WTC11 (cell line): ENCODE results near the gene MED9. TPM values are rescaled to one million over a fixed set of nuclear protein-coding genes. Genes with fewer than 3 reads are reported as not detected.

ENCODE experiments used
- ATAC-seq: fragments of 200-7000 bp; cut with Tn5 transposase; 2 replicates; pipeline ENCODE4 v1.10.0; 2021; ENCODE audit warnings: mild to moderate bottlenecking, moderate library complexity
- CTCF ChIA-PET: fragments of 300-600 bp; sonication (Branson Sonifier 250); formaldehyde crosslinking; loops from one replicate; lab custom pipeline; 2021; ENCODE audit warnings: antibody characterized with exemption; lab: Charles Lee
- POLR2A ChIA-PET: fragments of 350-600 bp; sonication (Branson Sonifier 250); formaldehyde crosslinking; loops from one replicate; lab custom pipeline; 2021; ENCODE audit warnings: antibody characterized with exemption; lab: Charles Lee
- DNase-seq: peaks from one replicate; pipeline ENCODE4 v3.0.0; 2021; ENCODE audit warnings: low spot score
- H3K27ac Mint-ChIP-seq: 2 replicates; pipeline ENCODE4 v1.8.0; 2021; ENCODE audit warnings: mixed read lengths
- H3K27me3 Mint-ChIP-seq: 2 replicates; pipeline ENCODE4 v1.8.0; 2021; ENCODE audit warnings: low read depth, mild to moderate bottlenecking, moderate library complexity, mixed read lengths
- H3K36me3 Mint-ChIP-seq: 2 replicates; pipeline ENCODE4 v1.8.0; 2021; ENCODE audit warnings: mixed read lengths
- H3K4me1 Mint-ChIP-seq: 2 replicates; pipeline ENCODE4 v1.8.0; 2022; ENCODE audit warnings: mixed read lengths
- H3K4me3 Mint-ChIP-seq: 2 replicates; pipeline ENCODE4 v1.8.0; 2021; ENCODE audit warnings: mild to moderate bottlenecking, moderate library complexity, mixed read lengths
- H3K9me3 Mint-ChIP-seq: 2 replicates; pipeline ENCODE4 v1.8.0; 2021; ENCODE audit warnings: mixed read lengths
- CREM ChIP-seq: sonication (generic); formaldehyde crosslinking; IDR thresholded peaks from 2 replicates; pipeline ENCODE4 v1.8.1; 2022; ENCODE audit warnings: mild to moderate bottlenecking, missing genetic modification reagents, moderate library complexity
- GRHL2 ChIP-seq: fragments of 250-450 bp; sonication (Bioruptor Pico); IDR thresholded peaks from 2 replicates; pipeline ENCODE4 v1.8.0; 2022; ENCODE audit warnings: mild to moderate bottlenecking, moderate library complexity; ENCODE audit not compliant: insufficient replicate concordance, severe bottlenecking
- GTF2I ChIP-seq: fragments of 250-450 bp; sonication (Bioruptor Pico); conservative IDR thresholded peaks from 2 replicates; pipeline ENCODE4 v1.4.0; 2021; ENCODE audit warnings: mild to moderate bottlenecking
- JAZF1 ChIP-seq: fragments of 250-450 bp; sonication (Bioruptor Pico); IDR thresholded peaks from 2 replicates; pipeline ENCODE4 v1.9.0; 2021; ENCODE audit warnings: moderate library complexity, mild to moderate bottlenecking, inconsistent platforms
- NFATC4 ChIP-seq: fragments of 250-450 bp; sonication (Bioruptor Pico); IDR thresholded peaks from 2 replicates; pipeline ENCODE4 v1.9.0; 2021; ENCODE audit warnings: mild to moderate bottlenecking
- NFE2L1 ChIP-seq: sonication (generic); formaldehyde crosslinking; IDR thresholded peaks from 2 replicates; pipeline ENCODE4 v1.8.1; 2023; ENCODE audit warnings: missing genetic modification reagents
- TEAD1 ChIP-seq: sonication (generic); formaldehyde crosslinking; IDR thresholded peaks from 2 replicates; pipeline ENCODE4 v1.8.0; 2022; ENCODE audit warnings: mild to moderate bottlenecking, missing genetic modification reagents
- ZNF219 ChIP-seq: sonication (generic); formaldehyde crosslinking; IDR thresholded peaks from 2 replicates; pipeline ENCODE4 v1.8.0; 2023; ENCODE audit warnings: missing genetic modification reagents, mild to moderate bottlenecking, borderline replicate concordance
- total RNA-seq: library from RNA; stranded (reverse); gene quantifications from 3 replicates; pipeline ENCODE4 v1.2.3, GENCODE V29; 2021
- TF ChIP-seq, protein P1 (sequence below): sonication (generic); formaldehyde crosslinking; conservative IDR thresholded peaks from 2 replicates; pipeline ENCODE4 v1.8.1; 2022; ENCODE audit warnings: mild to moderate bottlenecking, missing genetic modification reagents
- TF ChIP-seq, protein P2 (sequence below): sonication (generic); formaldehyde crosslinking; IDR thresholded peaks from 2 replicates; pipeline ENCODE4 v1.8.0; 2022; ENCODE audit warnings: mild to moderate bottlenecking, missing genetic modification reagents
- TF ChIP-seq, protein P3 (sequence below): sonication (generic); formaldehyde crosslinking; IDR thresholded peaks from 2 replicates; pipeline ENCODE4 v1.8.0; 2022; ENCODE audit warnings: mild to moderate bottlenecking, missing genetic modification reagents
- TF ChIP-seq, protein P4 (sequence below): fragments of 250-450 bp; sonication (Bioruptor Pico); IDR thresholded peaks from 2 replicates; pipeline ENCODE4 v2.1.2; 2022; ENCODE audit warnings: mild to moderate bottlenecking, moderate library complexity
- TF ChIP-seq, protein P5 (sequence below): fragments of 250-450 bp; sonication (Bioruptor Pico); IDR thresholded peaks from 2 replicates; pipeline ENCODE4 v1.9.0; 2021; ENCODE audit warnings: mild to moderate bottlenecking, borderline replicate concordance
- TF ChIP-seq, protein P6 (sequence below): sonication (generic); formaldehyde crosslinking; IDR thresholded peaks from 2 replicates; pipeline ENCODE4 v1.8.1; 2022; ENCODE audit warnings: mild to moderate bottlenecking, moderate library complexity, missing genetic modification reagents
- TF ChIP-seq, protein P7 (sequence below): sonication (generic); formaldehyde crosslinking; IDR thresholded peaks from 2 replicates; pipeline ENCODE4 v1.8.1; 2023; ENCODE audit warnings: mild to moderate bottlenecking, missing genetic modification reagents
- TF ChIP-seq, protein P8 (sequence below): fragments of 250-450 bp; sonication (Bioruptor Pico); conservative IDR thresholded peaks from 2 replicates; pipeline ENCODE4 v1.9.0; 2021; ENCODE audit warnings: mild to moderate bottlenecking
- TF ChIP-seq, protein P9 (sequence below): fragments of 250-450 bp; sonication (Bioruptor Pico); IDR thresholded peaks from 2 replicates; pipeline ENCODE4 v1.9.0; 2021; ENCODE audit warnings: moderate library complexity, mild to moderate bottlenecking, inconsistent platforms, borderline replicate concordance

MED9 gene
- total RNA-seq, 1 experiment from 2014 or later = 21.1 TPM

DNA sequence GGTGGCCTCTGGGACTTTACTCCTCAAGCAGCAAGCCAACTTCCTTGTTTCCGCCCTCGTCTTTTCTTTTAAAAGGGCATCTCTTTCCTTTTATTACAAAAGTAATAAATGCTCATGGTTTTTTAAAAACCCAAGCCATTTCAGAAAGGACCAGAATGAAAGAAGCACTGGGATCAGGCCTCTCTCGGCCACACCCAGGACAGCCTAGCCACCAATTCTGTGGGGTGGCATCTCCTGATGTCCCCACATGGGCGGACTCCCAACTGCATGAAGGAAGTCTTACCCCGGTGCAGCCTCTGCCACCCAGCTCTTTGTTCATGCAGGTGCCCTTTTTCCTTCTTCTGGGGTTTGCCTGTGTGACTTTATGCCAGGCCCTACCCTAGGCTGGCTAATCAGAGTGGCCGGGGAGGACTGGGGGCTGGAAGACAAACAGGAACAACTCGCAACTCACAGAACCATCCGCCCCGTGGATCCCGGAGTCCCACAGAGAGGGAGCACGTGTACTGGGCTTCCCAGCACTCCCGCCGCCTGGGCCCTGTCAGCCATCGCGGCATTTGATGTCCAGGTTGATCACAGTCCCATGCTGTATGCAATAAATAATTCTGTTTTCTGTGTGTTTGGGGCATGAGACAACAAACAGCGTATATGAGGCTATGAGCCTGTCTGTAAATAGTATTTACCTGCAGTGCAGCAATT is 22.0 kb downstream of the MED9 start (continued):
- TF ChIP-seq, protein P1, sequence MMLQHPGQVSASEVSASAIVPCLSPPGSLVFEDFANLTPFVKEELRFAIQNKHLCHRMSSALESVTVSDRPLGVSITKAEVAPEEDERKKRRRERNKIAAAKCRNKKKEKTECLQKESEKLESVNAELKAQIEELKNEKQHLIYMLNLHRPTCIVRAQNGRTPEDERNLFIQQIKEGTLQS (CRISPR knock-in tag) = no peak
- TF ChIP-seq, protein P2, sequence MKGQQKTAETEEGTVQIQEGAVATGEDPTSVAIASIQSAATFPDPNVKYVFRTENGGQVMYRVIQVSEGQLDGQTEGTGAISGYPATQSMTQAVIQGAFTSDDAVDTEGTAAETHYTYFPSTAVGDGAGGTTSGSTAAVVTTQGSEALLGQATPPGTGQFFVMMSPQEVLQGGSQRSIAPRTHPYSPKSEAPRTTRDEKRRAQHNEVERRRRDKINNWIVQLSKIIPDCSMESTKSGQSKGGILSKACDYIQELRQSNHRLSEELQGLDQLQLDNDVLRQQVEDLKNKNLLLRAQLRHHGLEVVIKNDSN (CRISPR knock-in tag) = no peak
- TF ChIP-seq GTF2I (CRISPR knock-in tag) (no peak), ZNF219 (CRISPR knock-in tag) (no peak), TEAD1 (no peak)
- TF ChIP-seq, protein P3, sequence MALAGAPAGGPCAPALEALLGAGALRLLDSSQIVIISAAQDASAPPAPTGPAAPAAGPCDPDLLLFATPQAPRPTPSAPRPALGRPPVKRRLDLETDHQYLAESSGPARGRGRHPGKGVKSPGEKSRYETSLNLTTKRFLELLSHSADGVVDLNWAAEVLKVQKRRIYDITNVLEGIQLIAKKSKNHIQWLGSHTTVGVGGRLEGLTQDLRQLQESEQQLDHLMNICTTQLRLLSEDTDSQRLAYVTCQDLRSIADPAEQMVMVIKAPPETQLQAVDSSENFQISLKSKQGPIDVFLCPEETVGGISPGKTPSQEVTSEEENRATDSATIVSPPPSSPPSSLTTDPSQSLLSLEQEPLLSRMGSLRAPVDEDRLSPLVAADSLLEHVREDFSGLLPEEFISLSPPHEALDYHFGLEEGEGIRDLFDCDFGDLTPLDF = no peak
- TF ChIP-seq, protein P4, sequence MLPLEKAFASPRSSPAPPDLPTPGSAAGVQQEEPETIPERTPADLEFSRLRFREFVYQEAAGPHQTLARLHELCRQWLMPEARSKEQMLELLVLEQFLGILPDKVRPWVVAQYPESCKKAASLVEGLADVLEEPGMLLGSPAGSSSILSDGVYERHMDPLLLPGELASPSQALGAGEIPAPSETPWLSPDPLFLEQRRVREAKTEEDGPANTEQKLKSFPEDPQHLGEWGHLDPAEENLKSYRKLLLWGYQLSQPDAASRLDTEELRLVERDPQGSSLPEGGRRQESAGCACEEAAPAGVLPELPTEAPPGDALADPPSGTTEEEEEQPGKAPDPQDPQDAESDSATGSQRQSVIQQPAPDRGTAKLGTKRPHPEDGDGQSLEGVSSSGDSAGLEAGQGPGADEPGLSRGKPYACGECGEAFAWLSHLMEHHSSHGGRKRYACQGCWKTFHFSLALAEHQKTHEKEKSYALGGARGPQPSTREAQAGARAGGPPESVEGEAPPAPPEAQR (CRISPR knock-in tag) = no peak
- TF ChIP-seq, protein P5, sequence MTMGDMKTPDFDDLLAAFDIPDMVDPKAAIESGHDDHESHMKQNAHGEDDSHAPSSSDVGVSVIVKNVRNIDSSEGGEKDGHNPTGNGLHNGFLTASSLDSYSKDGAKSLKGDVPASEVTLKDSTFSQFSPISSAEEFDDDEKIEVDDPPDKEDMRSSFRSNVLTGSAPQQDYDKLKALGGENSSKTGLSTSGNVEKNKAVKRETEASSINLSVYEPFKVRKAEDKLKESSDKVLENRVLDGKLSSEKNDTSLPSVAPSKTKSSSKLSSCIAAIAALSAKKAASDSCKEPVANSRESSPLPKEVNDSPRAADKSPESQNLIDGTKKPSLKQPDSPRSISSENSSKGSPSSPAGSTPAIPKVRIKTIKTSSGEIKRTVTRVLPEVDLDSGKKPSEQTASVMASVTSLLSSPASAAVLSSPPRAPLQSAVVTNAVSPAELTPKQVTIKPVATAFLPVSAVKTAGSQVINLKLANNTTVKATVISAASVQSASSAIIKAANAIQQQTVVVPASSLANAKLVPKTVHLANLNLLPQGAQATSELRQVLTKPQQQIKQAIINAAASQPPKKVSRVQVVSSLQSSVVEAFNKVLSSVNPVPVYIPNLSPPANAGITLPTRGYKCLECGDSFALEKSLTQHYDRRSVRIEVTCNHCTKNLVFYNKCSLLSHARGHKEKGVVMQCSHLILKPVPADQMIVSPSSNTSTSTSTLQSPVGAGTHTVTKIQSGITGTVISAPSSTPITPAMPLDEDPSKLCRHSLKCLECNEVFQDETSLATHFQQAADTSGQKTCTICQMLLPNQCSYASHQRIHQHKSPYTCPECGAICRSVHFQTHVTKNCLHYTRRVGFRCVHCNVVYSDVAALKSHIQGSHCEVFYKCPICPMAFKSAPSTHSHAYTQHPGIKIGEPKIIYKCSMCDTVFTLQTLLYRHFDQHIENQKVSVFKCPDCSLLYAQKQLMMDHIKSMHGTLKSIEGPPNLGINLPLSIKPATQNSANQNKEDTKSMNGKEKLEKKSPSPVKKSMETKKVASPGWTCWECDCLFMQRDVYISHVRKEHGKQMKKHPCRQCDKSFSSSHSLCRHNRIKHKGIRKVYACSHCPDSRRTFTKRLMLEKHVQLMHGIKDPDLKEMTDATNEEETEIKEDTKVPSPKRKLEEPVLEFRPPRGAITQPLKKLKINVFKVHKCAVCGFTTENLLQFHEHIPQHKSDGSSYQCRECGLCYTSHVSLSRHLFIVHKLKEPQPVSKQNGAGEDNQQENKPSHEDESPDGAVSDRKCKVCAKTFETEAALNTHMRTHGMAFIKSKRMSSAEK (CRISPR knock-in tag) = no peak
- TF ChIP-seq, protein P6, sequence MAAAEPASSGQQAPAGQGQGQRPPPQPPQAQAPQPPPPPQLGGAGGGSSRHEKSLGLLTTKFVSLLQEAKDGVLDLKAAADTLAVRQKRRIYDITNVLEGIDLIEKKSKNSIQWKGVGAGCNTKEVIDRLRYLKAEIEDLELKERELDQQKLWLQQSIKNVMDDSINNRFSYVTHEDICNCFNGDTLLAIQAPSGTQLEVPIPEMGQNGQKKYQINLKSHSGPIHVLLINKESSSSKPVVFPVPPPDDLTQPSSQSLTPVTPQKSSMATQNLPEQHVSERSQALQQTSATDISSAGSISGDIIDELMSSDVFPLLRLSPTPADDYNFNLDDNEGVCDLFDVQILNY (CRISPR knock-in tag) = no peak

DNA sequence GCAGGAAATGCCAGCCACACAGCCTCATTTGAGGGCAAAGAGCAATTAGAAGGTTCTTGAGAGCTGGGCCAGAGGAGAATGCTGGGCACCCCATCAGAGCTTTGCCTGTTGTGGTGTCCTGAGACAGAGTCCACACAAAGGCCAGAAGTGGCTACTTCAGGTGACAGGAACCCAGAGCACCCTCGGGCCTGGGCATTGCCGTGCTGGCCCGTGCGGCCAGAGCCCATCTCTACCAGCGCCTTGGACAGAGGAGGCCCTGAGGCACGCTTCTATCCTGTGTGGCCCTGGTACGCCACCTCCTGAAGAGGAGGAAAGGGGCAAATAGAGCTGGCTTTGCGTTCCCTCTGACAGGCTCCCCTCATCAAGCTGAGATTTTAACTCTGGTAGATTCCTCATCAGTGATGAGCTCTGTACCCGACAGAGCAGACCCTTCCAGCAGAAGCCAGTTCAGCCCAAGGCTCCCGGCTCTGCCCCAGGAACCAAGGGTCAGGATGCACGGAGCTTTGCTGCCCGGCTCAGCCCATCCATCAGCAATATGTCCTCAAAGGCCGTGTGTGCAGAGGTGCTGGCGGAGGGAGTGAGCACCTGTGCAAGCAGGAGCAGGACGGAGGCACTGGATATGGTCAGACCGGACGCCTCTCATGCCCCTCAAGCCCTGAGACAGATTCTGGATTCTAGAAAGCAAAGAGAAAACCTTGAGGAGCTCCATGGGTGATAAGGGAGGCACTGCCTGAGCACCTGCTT is 22.8 kb downstream of the MED9 start:
- peak; percentile 9 for DNase-seq
- Mint-ChIP-seq H3K27ac (no peak overlapping the region), H3K27me3 (peaks cover 17% of the 10 kb centered on the region), H3K9me3 (no peaks in the 10 kb centered on the region), H3K36me3 (no peaks in the 10 kb centered on the region), H3K4me1 (peaks cover 12% of the 10 kb centered on the region), H3K4me3 (no peak overlapping the region)
- CTCF ChIA-PET = interaction anchor here (0.6 to 3.4 kb wide), 8 partner anchors 12 to 473 kb away, joined by 3 to 19 read pairs (median 4); partner anchors contain the start of genes DRC3 and TOM1L2
- POLR2A ChIA-PET = interaction anchor here (0.9 to 1.0 kb wide), 2 partner anchors 15 to 64 kb away, joined by 3 to 4 read pairs; no protein-coding TSS in a partner anchor
- no peak for ATAC-seq
- TF ChIP-seq, protein P7, sequence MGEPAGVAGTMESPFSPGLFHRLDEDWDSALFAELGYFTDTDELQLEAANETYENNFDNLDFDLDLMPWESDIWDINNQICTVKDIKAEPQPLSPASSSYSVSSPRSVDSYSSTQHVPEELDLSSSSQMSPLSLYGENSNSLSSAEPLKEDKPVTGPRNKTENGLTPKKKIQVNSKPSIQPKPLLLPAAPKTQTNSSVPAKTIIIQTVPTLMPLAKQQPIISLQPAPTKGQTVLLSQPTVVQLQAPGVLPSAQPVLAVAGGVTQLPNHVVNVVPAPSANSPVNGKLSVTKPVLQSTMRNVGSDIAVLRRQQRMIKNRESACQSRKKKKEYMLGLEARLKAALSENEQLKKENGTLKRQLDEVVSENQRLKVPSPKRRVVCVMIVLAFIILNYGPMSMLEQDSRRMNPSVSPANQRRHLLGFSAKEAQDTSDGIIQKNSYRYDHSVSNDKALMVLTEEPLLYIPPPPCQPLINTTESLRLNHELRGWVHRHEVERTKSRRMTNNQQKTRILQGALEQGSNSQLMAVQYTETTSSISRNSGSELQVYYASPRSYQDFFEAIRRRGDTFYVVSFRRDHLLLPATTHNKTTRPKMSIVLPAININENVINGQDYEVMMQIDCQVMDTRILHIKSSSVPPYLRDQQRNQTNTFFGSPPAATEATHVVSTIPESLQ (CRISPR knock-in tag) = no peak
- TF ChIP-seq GRHL2 (CRISPR knock-in tag) (no peak), JAZF1 (no peak), NFATC4 (no peak), CREM (CRISPR knock-in tag) (no peak), NFE2L1 (CRISPR knock-in tag) (no peak)
- TF ChIP-seq, protein P8, sequence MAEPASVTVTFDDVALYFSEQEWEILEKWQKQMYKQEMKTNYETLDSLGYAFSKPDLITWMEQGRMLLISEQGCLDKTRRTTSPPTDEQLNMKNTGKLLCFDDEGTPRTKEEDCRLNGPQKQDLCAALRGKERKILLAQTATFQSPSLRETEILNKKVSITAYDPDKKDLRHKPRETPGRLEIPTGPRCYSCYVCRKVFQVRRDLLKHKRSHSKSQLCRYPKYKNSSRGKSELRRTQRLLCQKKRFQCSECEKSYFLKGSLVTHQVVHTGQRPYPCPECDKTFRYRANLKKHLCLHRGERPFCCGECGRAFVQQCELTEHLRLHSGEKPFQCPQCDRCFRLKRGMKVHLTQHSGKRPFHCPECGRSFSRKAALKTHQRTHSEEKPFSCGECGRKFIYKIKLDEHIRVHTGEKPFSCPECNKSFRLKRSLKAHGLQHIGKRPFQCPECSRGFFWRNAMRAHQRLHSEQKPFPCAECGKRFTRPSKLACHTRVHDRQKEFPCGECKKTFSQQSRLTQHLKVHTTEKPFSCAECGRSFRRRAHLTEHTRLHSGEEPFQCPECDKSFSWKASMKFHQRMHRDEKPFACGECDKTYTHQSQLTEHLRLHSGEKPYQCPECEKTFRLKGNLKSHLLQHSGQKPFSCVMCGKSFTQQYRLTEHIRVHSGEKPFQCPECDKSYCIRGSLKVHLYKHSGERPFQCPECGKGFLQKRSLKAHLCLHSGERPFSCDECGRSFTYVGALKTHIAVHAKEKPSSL (CRISPR knock-in tag) = no peak
- TF ChIP-seq, protein P9, sequence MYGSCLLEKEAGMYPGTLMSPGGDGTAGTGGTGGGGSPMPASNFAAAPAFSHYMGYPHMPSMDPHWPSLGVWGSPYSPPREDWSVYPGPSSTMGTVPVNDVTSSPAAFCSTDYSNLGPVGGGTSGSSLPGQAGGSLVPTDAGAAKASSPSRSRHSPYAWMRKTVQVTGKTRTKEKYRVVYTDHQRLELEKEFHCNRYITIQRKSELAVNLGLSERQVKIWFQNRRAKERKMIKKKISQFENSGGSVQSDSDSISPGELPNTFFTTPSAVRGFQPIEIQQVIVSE = no peak
